H4 (cell line): ENCODE results near the gene PRG3. TPM values are rescaled to one million over a fixed set of nuclear protein-coding genes. Genes with fewer than 3 reads are reported as not detected.
"Not testable (repeated sequence)": the region's sequence is repeated elsewhere in the genome, so short reads cannot be mapped to it uniquely, and the experiment has no call there.

Experiments used
- DNase-seq: peaks from one replicate; pipeline ENCODE4 v3.0.0-alpha.2; 2015; ENCODE audit warnings: low spot score
- total RNA-seq: library from RNA; depleted of rRNA; stranded (reverse); fragments of >200 nt; shearing (Covaris generic); gene quantifications from 2 replicates; pipeline ENCODE4 v1.2.3, GENCODE V29; 2014; rRNA removed

The PRG3 gene
- total RNA-seq, 1 experiment from 2014 or later: not detected

- no peak for DNase-seq
These were observed 42.8 kb downstream of the PRG3 start, which contains the start of gene P2RX3 for GRCh38 chr11:57338142-57338541. Gene P2RX3 (plus strand): TSS chr11:57338352. CDS start chr11:57338551, 199 bp downstream.

- not testable (repeated sequence) for DNase-seq
These were observed 44.1 kb downstream of the PRG3 start for GRCh38 chr11:57336856-57337255.

- DNase-seq: no peak
These were observed 44.8 kb downstream of the PRG3 start for GRCh38 chr11:57336111-57336666.

GRCh38 chr11:57335343-57336110, 45.4 kb downstream of the PRG3 start, which contains the start of gene SSRP1:
Gene SSRP1 (minus strand): TSS chr11:57335892. CDS start chr11:57335121, 771 bp downstream.
- peak; percentile 87 for DNase-seq

- DNase-seq: no peak
These were observed 46.0 kb downstream of the PRG3 start for GRCh38 chr11:57335023-57335342.

- no peak for DNase-seq
These were observed 48.1 kb downstream of the PRG3 start for GRCh38 chr11:57332694-57333440.

- no peak for DNase-seq
These were observed 49.2 kb downstream of the PRG3 start for GRCh38 chr11:57331720-57332119.

GRCh38 chr11:57330029-57330428, 50.9 kb downstream of the PRG3 start:
- DNase-seq: no peak

GRCh38 chr11:57327721-57328120, 53.2 kb downstream of the PRG3 start:
- no peak for DNase-seq

Other genes starting within 250 kb of the PRG3 start
- not detected in 2 replicates for gene LRRC55, start 199.2 kb downstream of the PRG3 start, total RNA-seq
- gene APLNR, start 143.9 kb downstream of the PRG3 start, total RNA-seq: 0.10 TPM in 1 of 2 replicates, not detected in the other
- 12.6 and 18.2 TPM in 2 replicates for gene TNKS1BP1, start 56.2 kb downstream of the PRG3 start, total RNA-seq
- 123 and 145 TPM in 2 replicates for gene SSRP1, start 45.3 kb downstream of the PRG3 start, total RNA-seq
- not detected in 2 replicates for gene P2RX3, start 42.8 kb downstream of the PRG3 start, total RNA-seq
- gene PRG2, start 9.5 kb upstream of the PRG3 start, total RNA-seq: not detected in 2 replicates
- 20.4 and 21.3 TPM in 2 replicates for gene SLC43A3, start 46.0 kb upstream of the PRG3 start, total RNA-seq
- gene RTN4RL2, start 79.4 kb upstream of the PRG3 start, total RNA-seq: 0.64 and 0.89 TPM in 2 replicates
- gene SLC43A1, start 134.6 kb upstream of the PRG3 start, total RNA-seq: 3.5 and 6.0 TPM in 2 replicates
- 111 and 118 TPM in 2 replicates for gene TIMM10, start 149.6 kb upstream of the PRG3 start, total RNA-seq
- gene SMTNL1, start 156.4 kb upstream of the PRG3 start, total RNA-seq: not detected in 2 replicates
- 103 and 149 TPM in 2 replicates for gene UBE2L6, start 186.5 kb upstream of the PRG3 start, total RNA-seq
- 1.2 and 8.3 TPM in 2 replicates for gene SERPING1, start 216.5 kb upstream of the PRG3 start, total RNA-seq